IPS DF 19.7 (cell line): Measurements from ENCODE around the gene TCF3.

Experiments used
- DNase-seq: peaks from one replicate; pipeline ENCODE4 v3.0.0-alpha.2; 2013; ENCODE audit warnings: low read depth, low spot score

The TCF3 gene

GRCh38 chr19:1609680-1610474 is 42.5 kb downstream of the TCF3 start:
- no peak for DNase-seq

GRCh38 chr19:1609103-1609396 is 43.4 kb downstream of the TCF3 start:
- DNase-seq: no peak

- no peak for DNase-seq
Observed at GRCh38 chr19:1608359-1609102, 43.9 kb downstream of the TCF3 start.

GRCh38 chr19:1606138-1606651 is 46.2 kb downstream of the TCF3 start:
- no peak for DNase-seq

GRCh38 chr19:1605236-1606137 is 46.9 kb downstream of the TCF3 start, which contains the start of gene UQCR11:
UQCR11 (minus strand) TSS chr19:1605462; CDS start chr19:1605409, 53 bp downstream.
- DNase-seq: peak; percentile 83

- no peak for DNase-seq
Observed at GRCh38 chr19:1602091-1602707, 50.2 kb downstream of the TCF3 start.

- no peak for DNase-seq
Observed at GRCh38 chr19:1601613-1602064, 50.8 kb downstream of the TCF3 start.

GRCh38 chr19:1599460-1599846 is 53.0 kb downstream of the TCF3 start:
- DNase-seq: no peak

- no peak for DNase-seq
Observed at GRCh38 chr19:1598777-1599459, 53.5 kb downstream of the TCF3 start.

GRCh38 chr19:1593501-1593772 is 59.0 kb downstream of the TCF3 start:
- no peak for DNase-seq

GRCh38 chr19:1592755-1593500 is 59.5 kb downstream of the TCF3 start, which contains the start of gene MBD3:
MBD3 (minus strand) TSS chr19:1592865; CDS start chr19:1592631, 234 bp downstream.
- DNase-seq: peak; percentile 30

- DNase-seq: no peak
Observed at GRCh38 chr19:1592024-1592754, 60.2 kb downstream of the TCF3 start.

- no peak for DNase-seq
Observed at GRCh38 chr19:1591421-1592023, 60.9 kb downstream of the TCF3 start.

GRCh38 chr19:1590641-1591397 is 61.6 kb downstream of the TCF3 start:
- DNase-seq: no peak

- DNase-seq: no peak
Observed at GRCh38 chr19:1587872-1588271, 64.5 kb downstream of the TCF3 start.

GRCh38 chr19:1585243-1585580 is 67.2 kb downstream of the TCF3 start:
- DNase-seq: no peak

- no peak for DNase-seq
Observed at GRCh38 chr19:1584500-1585242, 67.7 kb downstream of the TCF3 start.

GRCh38 chr19:1582201-1582600 is 70.2 kb downstream of the TCF3 start:
- DNase-seq: no peak
